Activated T-cell treated with anti-CD3 and anti-CD28 coated beads for 4 hours (primary cell): ENCODE results near the gene GNAO1.
"Not testable (repeated sequence)": the region's sequence is repeated elsewhere in the genome, so short reads cannot be mapped to it uniquely, and the experiment has no call there.

ENCODE experiments used
- DNase-seq: peaks from one replicate; pipeline ENCODE4 v3.0.0-alpha.2; 2020

Gene GNAO1

DNA sequence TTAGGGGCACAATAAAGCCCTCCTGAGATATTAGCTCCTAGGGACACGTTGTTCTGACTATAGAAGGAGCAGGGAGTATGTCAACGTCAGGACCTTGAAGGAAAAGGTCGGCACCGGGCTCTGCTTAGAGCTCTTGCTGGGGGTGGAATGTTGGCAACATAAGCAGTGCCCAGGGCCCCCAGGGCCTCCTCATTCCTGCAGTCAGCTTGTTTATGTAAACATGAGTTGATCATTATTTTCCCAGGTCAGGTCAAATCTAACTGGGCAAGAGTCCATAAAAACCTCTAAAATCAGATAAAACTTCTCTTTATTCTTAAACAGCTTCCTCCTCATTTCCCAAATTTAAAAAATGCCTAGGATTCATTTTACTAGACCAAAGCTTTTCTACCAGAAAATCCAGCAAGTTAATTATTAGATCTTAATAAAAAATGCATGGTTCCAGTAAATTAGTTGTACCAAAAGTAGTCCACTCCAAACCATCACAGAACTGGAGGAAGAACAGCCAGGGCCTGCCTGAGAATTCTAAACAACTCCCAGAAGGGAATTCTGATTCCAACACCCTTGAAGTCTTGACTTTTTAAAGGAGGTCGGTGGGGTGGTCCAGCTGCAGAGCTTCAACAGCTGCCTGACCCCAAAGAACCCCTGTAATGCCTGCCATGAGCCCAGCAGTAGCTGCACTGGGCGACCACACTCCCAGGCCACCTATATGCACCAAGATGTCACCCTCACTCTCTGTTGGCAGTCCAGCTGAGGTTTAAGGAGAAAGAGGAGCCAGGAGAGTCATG, 179.8 kb downstream of the GNAO1 start:
- DNase-seq, result no peak

DNA sequence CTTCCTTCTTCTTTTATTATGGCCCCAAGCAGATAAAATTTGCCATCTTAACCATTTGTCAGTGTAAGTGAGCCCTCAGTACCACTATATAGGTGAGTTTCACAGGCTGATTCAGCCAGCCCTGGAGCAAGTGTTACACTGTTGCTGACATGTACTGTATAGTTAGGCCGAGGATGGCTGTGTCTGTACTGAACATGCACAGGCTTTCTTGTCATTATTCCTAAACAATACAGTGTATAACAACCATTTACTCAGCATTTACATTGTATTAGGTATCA, 180.3 kb downstream of the GNAO1 start:
- no peak for DNase-seq

GRCh38 chr16:56372013-56372634, 180.8 kb downstream of the GNAO1 start:
- DNase-seq, result no peak

DNA sequence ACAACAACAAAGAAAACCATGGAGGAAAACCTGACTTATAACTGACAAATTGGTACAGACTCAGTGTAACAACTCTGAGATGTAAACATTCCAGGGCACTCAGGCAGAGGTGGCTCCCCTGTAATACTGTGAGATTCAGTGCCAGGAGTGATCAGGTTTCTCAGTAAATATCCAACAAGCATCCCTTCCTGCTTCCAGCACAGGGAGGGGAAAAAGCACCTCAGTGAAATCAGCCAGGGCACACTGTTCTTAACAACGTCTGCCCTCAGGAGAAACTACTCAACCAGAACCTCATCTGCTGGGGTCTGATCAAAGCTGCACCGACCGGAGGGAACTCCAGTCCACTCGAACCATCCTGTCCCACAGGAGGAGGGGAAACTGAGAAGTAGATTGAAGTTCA, 181.7 kb downstream of the GNAO1 start:
- no peak for DNase-seq

- not testable (repeated sequence) for DNase-seq
Measured at GRCh38 chr16:56375792-56376191, 184.5 kb downstream of the GNAO1 start.

GRCh38 chr16:56379044-56379443, 187.8 kb downstream of the GNAO1 start:
- DNase-seq, result not testable (repeated sequence)

DNA sequence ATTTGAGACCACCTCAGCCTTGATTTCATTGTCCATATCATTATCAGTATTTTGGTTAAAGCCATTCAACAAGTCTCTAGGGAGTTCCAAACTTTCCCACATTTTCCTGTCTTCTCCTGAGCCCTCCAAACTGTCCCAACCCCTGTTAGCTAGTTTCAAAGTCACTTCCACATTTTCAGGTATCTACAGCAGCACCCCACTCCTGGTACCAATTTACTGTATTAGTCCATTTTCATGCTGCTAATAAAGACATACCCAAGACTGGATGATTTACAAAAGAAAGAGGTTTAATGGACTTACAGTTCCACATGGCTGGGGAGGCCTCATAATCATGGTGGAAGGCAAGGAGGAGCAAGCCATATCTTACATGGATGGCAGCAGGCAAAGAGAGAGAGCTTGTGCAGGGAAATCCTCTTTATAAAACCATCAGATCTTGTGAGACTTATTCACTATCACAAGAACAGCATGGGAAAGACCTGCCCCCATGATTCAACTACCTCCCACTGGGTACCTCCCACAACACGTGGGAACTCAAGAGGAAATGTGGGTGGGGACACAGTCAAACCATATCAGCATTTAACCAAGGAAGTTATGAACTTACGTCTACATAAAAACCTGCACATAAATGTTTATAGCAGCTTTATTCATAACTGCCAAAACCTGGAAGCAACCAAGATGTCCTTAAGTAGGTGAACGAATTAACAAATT, 189.6 kb downstream of the GNAO1 start:
- DNase-seq, result not testable (repeated sequence)

- DNase-seq, result no peak
Measured at GRCh38 chr16:56382459-56382858, 191.2 kb downstream of the GNAO1 start.

DNA sequence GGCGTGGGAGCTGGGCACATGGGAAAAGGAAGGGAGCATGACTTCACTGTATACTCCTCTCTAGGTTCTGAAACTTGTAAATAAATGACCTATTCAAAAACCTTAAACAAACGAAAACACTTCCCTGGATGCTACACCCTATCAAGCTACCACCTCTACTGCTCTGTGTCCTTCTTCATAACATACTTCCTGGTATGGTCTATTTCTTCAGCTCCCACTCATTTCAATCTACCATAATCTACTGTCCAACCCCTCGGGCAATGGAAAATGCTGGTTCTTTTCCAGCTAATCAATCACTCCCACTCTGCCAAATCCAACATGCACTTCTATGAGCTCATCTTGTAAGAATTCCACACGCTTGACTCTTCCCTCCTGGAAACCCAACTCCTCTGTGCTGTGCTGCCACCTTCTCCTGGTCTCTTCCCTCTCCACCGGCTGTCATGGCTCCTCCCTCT, 191.6 kb downstream of the GNAO1 start:
- no peak for DNase-seq

GRCh38 chr16:56384074-56384721, 192.9 kb downstream of the GNAO1 start:
- DNase-seq, result no peak

DNA sequence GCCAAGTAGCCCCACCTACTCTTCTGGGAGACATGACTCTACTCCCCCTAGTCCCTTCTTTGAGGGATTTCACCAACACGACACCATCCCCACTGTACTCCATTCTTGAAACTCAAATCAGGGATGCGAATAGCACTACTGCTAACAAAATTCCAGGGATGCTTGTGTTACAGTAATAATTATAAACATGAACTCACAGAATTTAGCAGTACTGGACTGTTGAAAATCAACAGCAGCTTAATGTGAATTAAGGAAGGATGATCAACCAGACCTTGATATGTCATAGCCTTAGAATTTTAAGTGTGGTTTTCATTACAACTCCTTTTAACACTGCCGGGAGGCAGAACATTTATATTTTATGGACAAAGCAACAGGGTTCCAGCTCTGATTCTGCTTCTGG, 196.1 kb downstream of the GNAO1 start:
- DNase-seq, result no peak

GRCh38 chr16:56388209-56388608, 196.9 kb downstream of the GNAO1 start:
- no peak for DNase-seq

- no peak for DNase-seq
Measured at GRCh38 chr16:56389554-56389953, 198.3 kb downstream of the GNAO1 start.

GRCh38 chr16:56396724-56397123, 205.4 kb downstream of the GNAO1 start:
- not testable (repeated sequence) for DNase-seq

DNA sequence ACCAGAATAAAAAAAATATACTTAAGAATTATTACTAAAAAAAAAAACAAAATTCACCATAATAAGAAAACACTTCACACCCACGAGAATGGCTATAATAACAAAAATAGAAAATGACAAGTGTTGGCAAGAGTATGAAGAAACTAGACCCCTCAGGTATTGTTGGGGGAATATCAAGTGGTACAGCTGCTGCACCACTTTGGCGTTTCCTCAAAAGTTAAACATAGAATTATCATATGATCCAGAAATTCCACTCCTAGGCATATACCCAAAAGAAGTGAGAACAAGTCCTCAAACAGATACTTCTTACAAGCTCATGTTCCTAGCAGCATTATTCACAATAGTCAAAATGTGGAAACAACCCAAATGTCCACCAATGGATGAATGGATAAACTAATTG, 207.8 kb downstream of the GNAO1 start:
- no peak for DNase-seq

- no peak for DNase-seq
Measured at GRCh38 chr16:56399486-56399885, 208.2 kb downstream of the GNAO1 start.

DNA sequence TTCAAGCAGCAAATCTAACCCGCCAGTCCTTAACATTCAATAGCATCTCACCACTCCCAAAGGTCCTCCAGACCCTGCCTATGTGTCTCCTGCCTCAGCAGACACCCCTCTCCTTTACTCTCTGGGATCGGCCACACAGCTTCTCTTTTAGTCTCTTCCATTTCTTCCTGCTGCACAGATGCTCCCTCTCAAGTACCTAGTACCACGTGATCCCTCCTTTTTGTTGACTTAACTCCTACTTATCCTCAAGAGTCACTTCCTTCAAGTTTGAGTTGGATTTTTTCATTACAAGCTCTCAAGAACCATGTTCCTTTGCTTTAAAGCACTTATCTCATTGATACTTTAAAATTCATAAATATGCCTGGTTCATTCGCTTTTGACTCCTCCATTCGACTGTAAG, 209.2 kb downstream of the GNAO1 start:
- no peak for DNase-seq

- DNase-seq, result no peak
Measured at GRCh38 chr16:56401482-56401881, 210.2 kb downstream of the GNAO1 start.

DNA sequence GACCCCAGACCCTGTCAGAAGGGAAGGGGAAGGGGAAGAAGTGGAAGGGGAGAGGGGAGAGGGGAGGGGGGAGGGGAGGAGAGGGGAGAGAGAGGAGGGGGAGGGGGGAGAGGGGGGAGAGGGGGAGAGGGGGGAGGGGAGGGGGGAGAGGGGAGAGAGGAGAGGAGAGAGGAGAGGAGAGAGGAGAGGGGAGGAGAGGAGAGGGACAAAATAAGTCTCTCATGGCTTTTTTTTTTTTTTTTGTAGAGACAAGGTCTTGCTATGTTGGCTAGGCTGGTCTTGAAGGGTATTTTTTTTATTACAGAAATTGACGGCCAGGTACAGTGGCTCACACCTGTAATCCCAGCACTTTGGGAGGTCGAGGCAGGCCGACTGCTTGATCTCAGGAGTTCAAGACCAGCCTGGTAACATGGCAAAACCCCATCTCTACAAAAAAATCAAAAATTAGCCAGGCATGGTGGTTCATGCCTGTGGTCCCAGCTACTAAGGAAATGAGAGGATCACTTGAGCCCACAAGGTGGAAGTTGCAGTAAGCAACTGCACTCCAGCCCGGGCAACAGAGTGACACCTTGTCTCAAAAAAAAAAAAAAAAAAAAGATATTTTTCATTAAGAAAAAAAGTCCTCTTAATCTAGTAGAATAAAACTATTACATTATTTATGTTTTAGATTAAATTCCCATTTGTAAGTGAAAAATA, 214.8 kb downstream of the GNAO1 start:
- DNase-seq, result no peak
